Embryonic facial prominence (tissue), 1 donor: ENCODE measurements around the gene SPEF1.
"Not testable (repeated sequence)": the region's sequence is repeated elsewhere in the genome, so short reads cannot be mapped to it uniquely, and the experiment has no call there.

ENCODE experiments used
- DNase-seq: peaks from one replicate; pipeline ENCODE4 v3.0.0-alpha.2; 2016; ENCODE audit errors: extremely low spot score

SPEF1 gene

DNA sequence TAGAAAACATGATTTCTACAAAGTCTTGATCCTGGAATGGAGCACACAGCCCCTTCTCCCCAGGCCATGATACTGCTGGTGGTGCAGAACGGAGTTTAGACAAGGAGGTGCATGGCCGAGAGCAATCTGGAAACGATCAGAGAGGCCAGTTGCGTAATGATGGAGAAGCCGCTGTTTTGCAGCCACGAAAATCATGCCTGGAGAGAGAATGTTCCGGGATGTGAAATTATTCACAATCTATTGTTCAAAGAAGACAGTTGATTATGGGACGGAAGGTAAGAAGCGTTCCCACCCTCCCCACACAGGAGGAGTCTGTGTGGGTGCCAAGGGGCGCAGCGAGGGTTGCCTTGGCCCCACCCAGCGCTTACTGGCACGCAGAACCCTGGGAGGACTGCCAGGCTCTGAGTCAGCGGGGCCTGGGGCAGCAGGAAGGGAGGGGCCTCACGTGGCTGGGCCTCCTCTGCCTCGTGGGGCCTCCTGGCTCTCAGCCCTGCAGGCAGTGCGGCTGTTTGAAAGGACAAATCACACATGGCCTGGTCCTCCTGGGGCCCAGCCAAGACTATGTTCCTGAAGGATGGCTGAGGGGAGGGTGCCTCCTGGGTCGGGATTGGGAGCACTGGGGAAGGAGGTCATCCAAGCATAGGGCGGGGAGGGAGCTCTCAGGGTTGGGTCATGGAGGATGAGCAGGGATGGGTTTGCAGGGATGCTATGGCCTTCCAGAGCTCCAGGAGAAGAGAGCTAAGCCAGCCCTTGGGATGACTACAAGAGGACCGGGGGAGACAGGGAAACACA is 30.4 kb upstream of the SPEF1 start:
- DNase-seq = peak; percentile 91

DNA sequence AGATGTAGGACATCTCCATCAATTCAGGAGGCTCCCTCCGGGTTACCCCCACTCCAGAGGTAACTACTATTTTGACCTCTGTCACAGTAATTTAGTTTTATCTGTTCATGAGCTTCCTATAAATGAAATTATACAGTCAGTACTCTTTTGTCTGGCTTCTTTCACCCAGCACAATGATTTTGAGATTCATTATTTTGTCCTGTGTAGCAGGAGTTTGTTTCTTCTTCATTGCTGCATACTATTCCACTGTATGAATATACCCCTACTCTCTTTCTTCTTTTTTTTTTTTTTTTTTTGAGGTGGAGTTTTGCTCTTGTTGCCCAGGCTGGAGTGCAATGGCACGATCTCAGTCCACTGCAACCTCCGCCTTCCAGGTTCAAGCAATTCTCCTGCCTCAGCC is 27.3 kb upstream of the SPEF1 start:
- no peak for DNase-seq

DNA sequence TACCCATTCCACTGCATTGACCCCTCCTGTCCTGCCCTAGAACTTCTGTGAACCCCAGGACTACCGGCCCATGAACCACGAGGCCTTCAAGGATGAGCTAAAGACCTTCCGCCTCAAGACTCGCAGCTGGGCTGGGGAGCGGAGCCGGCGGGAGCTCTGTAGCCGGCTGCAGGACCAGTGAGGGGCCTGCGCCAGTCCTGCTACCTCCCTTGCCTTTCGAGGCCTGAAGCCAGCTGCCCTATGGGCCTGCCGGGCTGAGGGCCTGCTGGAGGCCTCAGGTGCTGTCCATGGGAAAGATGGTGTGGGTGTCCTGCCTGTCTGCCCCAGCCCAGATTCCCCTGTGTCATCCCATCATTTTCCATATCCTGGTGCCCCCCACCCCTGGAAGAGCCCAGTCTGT is 23.5 kb upstream of the SPEF1 start:
- DNase-seq = no peak

DNA sequence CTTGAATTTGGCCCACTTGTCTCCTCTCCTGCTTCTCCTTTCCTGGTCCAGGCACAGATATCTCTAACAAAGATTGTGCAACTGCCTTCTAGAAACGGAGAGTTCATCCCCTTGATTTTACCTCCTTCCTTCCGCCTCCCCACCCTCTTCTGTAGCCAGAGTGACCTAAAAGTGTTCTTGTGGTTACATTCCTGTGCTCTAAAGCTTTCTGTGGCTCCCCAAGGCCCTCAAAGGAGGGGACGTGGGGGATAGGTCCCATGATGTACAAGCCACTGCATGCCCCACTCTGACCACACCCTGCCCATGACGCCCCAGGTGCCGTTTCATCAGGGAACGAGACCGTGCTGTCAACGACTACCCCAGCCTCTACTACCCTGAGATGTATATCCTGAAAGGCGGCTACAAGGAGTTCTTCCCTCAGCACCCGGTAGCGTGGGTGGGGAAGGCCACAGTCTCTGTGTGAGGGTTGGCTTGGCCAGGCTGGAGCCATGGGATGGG is 23.1 kb upstream of the SPEF1 start:
- no peak for DNase-seq

DNA sequence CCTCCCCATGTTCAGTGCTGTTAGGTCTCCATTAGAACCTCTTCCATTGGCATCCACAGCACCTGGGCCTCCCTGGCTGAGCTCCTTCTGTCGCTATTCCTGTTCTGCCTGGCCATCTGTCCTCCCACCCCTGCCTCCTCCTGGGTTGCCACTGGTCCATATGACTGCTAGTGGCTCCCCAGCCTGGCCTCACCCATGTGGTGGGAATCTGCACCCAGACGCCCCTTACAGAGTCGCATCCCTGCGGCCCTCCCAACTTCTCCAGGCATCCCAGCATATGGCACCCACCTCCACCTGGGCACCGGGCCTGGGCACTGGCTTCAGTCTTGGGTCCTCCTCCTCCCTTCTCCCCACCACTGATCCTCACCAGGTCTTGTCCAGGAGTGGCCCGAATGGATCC is 22.6 kb upstream of the SPEF1 start:
- no peak for DNase-seq

DNA sequence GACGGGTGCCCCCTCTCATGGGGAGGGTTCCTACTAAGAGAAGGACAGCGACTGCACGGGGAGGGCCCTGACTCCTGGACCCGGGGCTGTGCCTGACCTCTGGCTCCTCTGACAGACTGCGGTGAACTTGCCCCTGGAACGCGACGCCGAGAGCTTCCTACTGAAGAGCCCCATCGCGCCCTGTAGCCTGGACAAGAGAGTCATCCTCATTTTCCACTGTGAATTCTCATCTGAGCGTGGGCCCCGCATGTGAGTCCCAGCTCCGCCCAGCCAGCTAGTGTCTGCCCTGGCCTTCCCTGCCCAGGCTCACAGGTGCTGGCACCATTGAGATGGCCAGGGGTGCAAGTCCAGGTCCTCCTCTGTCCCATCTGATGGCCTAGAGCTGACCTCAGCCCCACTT is 22.0 kb upstream of the SPEF1 start:
- no peak for DNase-seq

DNA sequence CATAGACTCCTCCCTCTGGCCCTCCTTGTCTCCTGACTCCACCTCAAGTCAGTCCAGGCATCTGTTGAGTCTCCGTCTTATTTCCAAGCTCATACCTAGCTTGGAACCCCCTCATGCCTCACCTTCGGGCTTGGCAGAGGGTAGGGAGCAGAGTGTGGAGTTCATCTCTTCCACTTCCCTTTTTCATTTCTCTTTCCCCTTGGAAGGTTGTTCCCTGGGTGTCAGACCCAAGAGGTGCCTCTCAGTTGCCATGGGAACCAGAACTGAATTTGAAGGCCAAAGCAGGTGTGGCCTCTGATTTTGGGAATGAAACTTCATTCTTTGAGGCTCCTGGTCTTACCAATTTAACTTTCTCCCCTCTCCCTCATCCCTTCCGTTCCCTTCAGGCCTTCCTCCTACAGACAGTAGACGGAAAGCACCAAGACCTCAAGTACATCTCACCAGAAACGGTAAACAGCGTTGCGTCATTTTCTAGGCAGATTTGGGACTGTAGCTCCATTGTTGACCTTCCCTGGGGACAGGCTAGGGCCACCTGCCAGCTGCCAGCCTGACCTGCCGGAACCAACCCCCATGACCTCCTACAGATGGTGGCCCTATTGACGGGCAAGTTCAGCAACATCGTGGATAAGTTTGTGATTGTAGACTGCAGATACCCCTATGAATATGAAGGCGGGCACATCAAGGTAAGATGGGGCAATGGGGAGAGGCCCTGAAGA is 21.4 kb upstream of the SPEF1 start:
- no peak for DNase-seq

DNA sequence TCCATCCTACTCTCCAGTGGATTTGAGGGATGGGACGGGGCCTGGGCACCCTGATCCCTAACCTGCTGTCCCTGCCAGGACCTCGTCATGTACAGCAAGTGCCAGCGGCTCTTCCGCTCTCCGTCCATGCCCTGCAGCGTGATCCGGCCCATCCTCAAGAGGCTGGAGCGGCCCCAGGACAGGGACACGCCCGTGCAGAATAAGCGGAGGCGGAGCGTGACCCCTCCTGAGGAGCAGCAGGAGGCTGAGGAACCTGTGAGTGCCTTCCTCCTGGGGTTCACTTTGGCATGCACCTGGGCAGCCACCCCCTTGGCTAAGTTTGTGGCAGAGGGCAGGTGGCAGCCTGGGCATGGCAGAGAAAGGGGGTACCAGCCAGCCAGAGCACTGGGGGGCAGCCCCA is 20.6 kb upstream of the SPEF1 start:
- no peak for DNase-seq

DNA sequence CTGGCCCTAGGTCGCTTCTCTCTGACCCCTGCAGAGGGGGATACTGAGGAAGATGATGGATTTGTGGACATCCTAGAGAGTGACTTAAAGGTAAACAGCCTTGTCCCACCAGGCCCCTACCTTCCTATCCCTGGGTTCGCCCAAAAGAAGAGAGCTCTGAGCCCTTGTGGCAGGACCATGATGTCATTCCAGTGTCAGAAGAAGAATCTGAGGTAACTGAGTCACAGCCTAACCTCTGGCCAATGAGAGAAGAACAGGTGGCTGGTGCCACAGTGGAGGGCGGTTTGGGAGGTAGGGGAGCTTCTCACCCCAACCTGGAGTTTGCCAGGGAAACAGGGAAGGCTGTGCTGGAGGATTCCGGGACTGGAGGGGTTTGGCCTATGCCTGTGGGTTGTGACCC is 20.1 kb upstream of the SPEF1 start:
- DNase-seq = no peak

DNA sequence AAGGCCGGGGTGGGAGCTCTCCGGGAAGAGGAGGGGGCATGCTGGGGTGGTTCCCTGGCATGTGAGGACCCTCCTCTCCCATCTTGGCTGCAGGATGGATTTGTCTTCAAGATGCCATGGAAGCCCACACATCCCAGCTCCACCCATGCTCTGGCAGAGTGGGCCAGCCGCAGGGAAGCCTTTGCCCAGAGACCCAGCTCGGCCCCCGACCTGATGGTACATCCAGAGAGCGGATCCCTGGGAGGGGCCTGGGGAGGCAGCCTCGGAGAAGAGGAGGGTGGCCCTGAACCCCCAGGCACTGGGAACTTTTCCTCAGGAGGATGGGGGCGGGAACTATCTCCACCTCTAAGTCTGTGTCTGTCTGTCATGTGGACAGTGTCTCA is 19.6 kb upstream of the SPEF1 start:
- DNase-seq = no peak

DNA sequence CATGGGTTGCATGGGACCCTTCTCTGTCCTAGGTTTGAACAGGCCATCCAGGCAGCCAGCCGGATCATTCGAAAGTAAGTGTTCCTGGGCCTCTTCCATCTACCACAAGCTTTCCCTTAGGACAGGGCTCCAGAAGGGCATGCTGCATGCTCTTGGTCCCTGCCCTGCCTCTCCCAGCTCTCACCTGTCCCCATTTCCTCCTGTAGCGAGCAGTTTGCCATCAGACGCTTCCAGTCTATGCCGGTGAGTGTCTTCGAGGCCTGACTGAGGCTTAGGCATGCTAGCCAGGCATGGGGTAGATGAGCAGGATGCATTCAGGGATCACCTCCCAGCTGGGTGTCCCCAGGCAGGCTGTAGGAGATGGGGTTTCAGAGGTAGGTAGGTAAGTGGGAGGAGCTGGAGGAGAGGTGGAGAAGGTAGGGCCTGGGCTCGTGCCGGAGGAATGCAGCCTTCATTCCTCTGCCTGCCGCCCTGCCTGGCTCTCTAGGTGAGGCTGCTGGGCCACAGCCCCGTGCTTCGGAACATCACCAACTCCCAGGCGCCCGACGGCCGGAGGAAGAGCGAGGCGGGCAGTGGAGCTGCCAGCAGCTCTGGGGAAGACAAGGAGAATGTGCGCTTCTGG is 19.1 kb upstream of the SPEF1 start:
- DNase-seq = no peak

DNA sequence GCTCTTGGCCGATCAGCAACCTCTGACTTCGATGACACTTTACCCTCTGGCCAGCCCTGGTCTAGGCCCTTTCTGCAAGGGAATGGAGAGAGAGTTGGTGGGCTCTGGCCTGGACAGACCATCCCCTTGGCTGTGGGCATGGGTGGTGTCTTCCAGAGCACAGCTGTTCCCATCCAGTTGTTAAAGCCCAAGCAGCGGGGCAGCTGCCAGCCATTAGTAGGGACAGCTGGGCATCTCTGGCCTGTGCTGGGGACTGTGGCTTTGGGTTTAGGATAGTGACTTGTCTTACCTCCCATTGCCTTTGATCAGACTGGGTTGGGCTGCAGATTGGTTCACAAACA is 17.6 kb upstream of the SPEF1 start:
- no peak for DNase-seq

DNA sequence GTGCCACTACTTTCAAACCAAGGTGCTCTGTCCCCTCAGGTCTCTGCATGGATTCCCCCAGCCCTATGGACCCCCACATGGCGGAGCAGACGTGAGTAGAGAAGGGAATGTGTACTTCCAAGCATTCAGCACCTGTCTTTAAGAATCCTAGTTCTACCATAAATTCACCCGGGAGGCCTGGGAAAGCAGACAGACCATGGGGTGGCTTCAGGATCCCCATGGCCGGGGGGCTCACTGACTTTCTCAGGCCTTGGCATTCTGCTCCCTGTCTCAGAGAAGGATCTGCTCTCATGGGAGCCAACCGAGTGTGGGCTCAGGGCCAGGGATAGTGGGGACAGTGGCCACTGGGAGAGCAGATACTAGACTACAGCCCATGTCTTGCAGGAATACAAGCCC is 17.1 kb upstream of the SPEF1 start:
- no peak for DNase-seq

DNA sequence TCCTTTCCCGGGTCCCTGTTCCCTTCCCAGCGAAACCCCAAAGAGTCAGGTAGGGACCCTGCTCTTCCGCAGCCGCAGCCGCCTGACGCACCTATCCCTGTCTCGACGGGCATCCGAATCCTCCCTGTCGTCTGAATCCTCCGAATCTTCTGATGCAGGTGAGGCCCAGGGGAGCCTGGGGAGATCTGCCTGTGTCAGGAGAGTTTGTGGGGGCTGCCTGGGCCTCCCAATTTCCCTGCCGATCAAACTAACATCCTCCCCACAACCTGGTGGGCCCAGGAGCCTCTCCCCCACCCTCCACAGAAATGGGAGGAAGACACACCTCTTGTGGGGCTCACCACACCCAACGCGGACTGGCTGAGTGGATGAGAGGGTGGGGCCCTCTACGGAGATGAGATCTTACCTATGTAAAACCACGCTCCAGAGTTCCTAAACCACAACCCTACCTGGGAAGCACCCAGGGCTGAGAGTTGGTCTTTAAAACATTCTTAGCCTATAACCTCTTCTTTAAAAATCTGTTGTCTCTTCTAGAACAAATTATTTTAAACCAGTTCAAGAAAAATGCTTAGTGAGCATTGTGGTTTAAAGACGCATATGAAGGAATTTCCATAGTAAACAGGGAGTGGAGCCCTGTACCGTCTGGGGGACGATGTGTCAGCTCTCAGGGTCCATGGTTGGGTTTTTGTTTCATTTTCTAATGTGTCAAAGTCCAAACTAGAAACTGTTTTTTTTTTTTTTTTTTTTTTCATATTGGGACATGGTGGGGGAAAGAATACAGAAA is 16.5 kb upstream of the SPEF1 start:
- no peak for DNase-seq

DNA sequence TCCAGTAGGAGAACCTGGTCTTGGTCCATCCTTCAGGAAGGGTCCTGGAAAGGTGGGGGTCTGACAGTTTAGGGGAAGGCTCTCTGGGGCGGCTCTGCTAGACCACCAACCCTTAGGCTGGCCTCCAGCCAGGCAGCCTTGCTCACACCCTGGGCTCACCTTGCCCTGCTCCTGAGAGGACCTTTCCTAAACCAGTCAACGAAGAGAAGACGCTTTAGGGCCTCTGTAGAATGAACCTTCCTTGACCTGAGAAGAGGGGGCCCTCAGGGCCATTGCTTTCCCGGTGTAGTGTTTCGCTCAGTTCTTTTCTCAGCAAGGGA is 15.9 kb upstream of the SPEF1 start:
- no peak for DNase-seq

DNA sequence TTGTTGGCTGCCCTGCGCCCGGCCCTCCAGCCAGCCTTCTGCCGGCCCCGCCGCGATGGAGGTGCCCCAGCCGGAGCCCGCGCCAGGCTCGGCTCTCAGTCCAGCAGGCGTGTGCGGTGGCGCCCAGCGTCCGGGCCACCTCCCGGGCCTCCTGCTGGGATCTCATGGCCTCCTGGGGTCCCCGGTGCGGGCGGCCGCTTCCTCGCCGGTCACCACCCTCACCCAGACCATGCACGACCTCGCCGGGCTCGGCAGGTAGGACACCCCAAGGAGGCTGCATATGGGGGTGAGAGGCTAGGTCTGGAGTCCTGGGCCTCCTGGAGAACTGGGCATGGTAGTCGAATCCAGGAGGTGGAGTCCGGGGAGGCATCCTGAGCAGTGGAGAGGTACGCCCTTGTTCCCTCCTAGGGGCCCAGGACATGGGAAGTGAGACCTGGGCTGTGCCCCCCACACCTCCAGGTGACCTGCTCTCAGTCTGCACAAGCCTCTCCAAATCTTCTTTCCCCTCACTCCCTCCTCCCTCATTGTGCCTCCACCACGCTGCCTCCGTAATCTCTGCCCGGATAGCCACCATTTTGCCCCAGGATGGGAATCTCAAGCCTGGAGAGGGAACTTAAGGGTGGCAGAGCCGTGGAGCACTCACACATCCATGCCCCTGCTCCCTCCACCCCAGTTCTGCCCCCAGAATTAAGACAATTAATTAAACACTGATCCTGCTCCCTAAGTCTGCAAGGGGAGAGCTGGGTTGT is 15.4 kb upstream of the SPEF1 start:
- DNase-seq = no peak

DNA sequence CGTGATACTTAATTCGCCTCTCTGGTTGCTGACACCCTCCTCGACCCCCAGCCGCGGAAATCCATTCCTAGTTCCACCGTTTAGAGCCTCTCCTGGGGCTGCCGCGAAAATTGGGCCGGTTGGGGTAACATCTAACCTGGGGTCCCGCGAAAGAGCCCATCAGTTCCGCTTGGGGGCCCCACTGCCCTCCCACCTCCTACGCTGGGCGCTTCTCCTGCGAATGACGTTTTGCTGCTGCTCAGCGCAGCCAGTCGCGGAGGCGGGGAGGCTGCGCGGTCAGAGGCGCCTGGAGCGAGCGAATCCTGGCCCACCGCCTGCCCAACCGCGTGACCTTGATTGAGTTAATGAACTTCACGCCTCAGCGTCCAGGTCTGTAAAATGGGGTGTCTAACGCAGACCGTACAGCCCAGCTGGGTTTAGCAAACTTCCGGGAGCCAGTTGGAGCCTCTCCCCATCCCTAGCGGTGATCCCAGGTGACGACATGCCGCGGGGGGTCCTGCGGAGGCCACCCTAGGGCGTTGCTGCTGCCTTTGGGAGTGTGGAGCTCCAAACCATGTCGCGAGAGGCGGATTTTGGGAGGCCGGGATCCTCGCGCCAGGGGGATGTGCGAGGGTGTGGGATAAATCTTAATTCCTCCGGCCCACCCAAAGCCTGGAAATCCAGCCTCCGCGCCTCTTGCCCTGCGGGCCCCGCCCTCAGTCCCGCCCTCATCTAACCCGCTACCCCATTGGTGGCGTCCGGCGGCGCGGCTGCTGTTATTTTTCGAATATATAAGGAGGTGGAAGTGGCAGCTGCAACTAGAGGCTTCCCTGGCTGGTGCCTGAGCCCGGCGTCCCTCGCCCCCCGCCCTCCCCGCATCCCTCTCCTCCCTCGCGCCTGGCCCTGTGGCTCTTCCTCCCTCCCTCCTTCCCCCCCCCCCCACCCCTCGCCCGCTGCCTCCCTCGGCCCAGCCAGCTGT is 14.5 kb upstream of the SPEF1 start, which contains the start of gene CDC25B:
Gene CDC25B, plus strand, starts transcription at position 800 of the 958 bp plus-strand sequence. CDS start 222 bp downstream, outside the sequence.
- DNase-seq = peak; percentile 84

DNA sequence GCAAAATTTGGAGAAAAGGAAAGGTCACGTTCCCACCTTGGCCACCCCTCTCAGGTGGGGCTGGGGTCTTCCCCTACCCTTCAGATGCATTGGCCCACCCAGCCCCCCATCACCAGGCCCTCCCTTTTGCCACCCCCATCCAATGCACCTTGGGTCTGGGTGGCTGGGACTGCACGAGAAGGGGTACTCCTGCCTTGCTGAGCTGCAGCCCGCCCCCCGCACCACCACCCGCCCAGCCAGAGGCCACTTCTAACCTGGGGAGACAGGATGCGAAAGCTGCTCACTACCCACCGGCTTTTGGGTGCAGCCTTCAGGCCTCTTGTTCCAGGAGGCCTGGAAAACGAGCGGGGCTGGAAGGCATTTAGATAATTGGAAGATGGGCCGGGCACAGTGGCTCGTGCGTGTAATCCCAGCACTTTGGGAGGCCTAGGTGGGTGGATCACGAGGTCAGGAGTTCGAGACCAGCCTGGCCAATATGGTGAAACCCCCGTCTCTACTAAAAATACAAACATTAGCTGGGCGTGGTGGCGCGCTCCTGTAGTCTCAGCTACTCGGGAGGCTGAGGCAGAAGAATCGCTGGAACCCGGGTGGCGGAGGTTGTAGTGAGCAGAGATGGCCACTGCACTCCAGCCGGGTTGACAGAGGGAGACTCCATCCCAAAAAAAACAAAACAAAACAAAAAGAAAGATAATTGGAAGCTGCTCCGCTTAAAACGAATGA is 13.6 kb upstream of the SPEF1 start:
- no peak for DNase-seq

DNA sequence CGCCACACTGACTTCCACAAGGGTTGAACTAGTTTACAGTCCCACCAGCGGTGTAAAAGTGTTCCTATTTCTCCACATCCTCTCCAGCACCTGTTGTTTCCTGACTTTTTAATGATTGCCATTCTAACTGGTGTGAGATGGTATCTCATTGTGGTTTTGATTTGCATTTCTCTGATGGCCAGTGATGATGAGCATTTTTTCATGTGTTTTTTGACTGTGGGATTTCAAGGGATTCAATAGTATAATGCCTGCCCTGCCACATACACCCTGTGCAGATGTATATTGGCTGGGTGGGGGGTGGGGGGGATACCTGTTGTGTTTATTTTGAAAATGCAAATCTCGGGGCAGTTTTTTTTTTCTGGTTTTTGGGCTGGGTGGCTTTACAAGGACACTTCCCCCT is 12.9 kb upstream of the SPEF1 start:
- DNase-seq = not testable (repeated sequence)

DNA sequence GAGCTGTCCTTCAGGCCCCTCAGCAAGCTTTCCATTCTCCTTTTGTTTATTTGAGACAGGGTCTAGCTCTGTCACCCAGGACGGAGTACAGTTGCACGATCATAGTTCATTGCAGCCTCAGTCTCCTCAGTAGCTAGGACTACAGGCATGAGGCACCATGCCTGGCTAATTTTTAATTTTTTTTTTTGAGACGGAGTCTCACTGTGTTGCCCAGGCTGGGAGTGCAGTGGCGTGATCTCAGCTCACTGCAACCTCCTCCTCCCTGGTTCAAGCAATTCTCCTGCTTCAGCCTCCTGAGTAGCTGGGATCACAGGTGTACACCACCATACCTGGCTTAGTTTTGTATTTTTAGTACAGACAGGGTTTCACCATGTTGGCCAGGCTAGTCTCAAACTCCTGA is 8.0 kb upstream of the SPEF1 start:
- DNase-seq = not testable (repeated sequence)
